Epidermal melanocyte (primary cell): ENCODE results near the gene PLEKHG2.
A peak's percentile ranks its signal among the peaks of the same experiment; 100 is the strongest.

Experiments
- DNase-seq: peaks from one replicate; pipeline ENCODE4 v3.0.0; 2011; ENCODE audit warnings: low spot score; ENCODE audit not compliant: insufficient read length

The PLEKHG2 gene

DNA sequence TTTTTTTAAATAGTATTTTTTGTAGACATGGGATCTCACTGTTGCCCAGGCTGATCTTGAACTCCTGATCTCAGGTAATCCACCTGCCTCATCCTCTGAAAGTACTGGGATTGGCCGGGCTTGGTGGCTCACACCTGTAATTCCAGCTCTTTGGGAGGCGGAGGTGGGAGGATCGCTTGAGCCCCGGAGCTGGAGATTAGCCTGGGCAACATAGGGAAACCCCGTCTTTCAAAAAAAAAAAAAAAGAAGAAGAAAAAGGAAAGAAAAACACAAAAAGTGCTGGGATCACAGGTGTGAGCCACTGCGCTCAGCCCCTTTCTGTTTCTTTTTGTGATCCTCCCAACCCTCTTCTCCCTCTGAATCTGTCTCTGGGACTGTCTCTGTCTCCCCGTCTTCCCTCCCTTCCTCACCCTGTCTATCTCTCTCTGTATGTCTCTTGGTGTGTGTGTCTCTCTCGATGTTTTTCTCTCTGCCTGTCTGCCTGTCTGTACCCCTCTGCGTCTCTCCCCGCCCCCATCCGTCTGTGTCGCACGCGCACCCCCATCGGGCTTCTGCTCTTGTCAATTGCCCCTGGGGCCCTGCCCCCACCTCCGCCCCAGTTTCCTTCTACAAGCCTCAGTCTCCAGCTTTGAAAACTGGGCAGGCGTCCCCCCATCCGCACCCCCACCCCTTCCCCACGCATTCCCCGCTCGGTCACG is 6.4 kb upstream of the PLEKHG2 start:
- no peak for DNase-seq

DNA sequence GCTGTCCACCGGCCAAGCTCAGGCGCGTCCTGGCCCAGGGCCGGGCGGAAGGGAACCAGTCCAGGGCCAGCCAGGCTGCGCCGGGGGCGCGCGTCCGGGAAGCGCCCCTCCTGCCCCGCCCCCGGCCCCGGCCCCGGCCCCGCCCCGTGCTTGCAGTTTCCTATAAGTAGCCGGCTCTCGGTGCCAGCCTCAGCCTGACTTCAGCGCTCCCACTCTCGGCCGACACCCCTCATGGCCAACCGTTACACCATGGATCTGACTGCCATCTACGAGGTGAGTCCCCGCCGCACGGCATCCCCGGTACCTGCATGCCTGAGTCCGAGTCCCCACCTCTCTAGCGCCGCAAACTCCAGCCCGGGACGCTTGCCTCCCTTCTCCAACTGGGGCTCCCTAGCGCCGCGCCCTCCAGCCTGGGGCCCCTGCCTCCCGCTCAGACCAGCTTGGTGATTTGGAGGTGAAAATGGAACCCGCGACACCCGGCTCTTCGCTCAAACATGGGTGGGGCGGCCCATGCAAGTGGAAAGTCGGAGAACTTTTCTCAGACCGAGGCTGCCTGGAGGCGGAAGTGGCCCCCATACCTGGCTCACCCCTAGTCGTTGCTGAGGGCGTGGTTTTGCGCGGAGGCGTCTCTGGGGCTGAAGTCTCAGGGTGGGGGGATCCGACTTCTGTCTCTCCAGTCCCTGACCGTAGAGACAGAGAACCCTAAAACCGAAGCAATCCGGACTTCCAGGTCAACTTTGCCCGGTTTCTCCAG is 5.6 kb upstream of the PLEKHG2 start, which contains the start of gene ZFP36:
ZFP36 (plus strand) TSS at position 192 of the 754 bp plus-strand sequence; CDS start at position 250, 58 bp downstream.
- peak; percentile 92 for DNase-seq

DNA sequence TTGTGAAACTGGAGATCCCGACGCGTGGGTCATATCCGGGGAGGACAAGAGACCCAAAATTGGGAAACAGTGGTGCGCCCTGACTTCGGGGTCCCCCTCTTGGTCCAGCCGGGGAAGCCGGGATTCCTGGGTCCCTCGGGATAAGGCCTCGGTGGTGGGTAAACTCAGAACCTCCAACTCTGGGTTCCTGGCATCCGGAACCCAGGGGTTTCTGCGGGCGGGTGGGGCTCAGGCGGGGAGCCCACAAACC is 5.1 kb upstream of the PLEKHG2 start:
- DNase-seq: no peak

DNA sequence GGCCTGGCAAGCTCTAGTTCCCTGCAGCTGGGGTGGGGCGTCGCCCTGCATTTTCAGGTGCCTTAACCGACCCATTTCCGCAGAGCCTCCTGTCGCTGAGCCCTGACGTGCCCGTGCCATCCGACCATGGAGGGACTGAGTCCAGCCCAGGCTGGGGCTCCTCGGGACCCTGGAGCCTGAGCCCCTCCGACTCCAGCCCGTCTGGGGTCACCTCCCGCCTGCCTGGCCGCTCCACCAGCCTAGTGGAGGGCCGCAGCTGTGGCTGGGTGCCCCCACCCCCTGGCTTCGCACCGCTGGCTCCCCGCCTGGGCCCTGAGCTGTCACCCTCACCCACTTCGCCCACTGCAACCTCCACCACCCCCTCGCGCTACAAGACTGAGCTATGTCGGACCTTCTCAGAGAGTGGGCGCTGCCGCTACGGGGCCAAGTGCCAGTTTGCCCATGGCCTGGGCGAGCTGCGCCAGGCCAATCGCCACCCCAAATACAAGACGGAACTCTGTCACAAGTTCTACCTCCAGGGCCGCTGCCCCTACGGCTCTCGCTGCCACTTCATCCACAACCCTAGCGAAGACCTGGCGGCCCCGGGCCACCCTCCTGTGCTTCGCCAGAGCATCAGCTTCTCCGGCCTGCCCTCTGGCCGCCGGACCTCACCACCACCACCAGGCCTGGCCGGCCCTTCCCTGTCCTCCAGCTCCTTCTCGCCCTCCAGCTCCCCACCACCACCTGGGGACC is 4.6 kb upstream of the PLEKHG2 start:
- no peak for DNase-seq

DNA sequence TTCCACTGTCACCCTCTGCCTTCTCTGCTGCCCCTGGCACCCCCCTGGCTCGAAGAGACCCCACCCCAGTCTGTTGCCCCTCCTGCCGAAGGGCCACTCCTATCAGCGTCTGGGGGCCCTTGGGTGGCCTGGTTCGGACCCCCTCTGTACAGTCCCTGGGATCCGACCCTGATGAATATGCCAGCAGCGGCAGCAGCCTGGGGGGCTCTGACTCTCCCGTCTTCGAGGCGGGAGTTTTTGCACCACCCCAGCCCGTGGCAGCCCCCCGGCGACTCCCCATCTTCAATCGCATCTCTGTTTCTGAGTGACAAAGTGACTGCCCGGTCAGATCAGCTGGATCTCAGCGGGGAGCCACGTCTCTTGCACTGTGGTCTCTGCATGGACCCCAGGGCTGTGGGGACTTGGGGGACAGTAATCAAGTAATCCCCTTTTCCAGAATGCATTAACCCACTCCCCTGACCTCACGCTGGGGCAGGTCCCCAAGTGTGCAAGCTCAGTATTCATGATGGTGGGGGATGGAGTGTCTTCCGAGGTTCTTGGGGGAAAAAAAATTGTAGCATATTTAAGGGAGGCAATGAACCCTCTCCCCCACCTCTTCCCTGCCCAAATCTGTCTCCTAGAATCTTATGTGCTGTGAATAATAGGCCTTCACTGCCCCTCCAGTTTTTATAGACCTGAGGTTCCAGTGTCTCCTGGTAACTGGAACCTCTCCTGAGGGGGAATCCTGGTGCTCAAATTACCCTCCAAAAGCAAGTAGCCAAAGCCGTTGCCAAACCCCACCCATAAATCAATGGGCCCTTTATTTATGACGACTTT is 3.9 kb upstream of the PLEKHG2 start:
- DNase-seq: no peak

DNA sequence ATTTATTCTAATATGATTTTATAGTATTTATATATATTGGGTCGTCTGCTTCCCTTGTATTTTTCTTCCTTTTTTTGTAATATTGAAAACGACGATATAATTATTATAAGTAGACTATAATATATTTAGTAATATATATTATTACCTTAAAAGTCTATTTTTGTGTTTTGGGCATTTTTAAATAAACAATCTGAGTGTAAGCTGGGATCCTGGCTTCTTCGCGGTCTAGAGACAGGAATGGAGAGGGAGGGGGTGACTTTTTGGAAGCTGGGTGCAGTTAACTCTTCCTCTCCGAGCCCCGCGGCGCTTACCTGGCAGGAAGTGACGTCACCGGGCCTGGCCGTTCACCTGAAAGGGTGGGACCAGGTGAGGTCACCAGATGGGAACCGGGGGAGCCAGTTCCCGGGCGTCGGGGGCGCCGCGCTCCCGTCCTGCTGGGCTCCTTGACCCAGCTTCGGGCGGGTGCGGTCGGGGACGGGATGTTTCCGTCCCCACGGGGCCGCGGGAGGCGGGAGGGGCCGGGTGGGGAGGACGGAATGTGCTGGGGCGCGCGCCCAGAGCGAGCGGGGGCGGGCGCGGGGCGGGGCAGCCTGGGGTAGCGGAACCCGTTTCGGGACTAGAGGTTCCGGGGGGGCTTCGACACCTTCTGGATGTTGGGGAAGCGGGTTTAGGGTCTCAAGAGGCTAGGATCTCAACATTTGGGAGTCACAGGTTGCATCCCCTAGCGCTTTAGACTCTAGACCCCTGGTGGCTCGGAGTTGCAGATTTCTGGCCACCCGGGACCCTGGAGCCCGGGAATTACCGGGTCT is 3.1 kb upstream of the PLEKHG2 start:
- DNase-seq: no peak

DNA sequence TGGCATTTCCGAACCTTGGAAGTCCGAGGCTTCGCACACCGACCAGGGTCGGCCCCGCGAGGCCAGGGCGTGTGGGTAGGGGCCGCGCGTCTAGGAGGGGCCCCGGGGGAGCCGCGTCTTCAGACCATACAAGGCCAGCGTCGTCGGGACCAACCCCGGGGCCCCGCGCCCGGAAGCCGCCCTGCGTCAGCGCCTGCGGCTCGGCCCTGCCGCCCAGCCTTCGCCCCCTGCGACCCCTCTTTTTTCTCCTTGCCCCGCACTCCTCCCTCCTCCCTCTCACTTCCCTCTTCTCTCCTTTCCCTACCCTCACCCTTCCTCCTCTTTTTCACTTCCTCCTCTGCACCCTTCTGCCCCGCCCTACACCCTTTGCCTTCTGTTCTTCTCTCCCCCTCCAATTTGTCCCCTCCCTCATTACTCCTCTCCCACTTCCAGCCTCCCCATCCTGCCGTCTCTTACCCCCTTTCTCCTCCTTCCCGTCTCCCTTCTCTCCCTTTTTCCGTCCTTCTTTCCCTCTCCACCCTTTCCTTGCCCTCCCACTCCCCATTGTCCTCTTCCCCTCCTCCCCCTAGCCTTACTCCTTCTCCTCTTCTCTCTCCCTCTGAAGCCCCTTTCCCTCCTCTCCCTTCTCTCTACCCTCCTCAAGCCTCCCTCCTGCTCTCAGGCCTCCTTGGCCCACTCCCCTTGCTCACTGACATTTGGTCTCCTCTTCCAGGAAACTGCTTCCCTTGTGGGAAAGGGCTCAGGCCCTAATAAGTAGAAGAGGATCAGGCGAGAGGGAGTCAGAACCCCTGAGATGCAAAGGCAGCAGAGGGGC is 2.2 kb upstream of the PLEKHG2 start:
- DNase-seq: no peak

DNA sequence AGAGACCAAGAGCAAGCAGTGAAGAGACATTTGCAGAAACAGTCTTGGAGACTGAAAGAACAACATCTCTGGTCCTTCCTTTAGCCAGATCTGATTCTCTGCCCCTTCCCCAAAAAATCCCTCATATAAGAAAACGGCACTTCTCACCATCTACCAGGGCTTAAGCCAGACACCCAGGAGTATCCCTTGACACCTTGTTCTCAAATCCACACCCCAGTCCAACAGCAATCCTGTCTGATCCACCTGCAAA is 1.7 kb upstream of the PLEKHG2 start:
- DNase-seq: no peak

DNA sequence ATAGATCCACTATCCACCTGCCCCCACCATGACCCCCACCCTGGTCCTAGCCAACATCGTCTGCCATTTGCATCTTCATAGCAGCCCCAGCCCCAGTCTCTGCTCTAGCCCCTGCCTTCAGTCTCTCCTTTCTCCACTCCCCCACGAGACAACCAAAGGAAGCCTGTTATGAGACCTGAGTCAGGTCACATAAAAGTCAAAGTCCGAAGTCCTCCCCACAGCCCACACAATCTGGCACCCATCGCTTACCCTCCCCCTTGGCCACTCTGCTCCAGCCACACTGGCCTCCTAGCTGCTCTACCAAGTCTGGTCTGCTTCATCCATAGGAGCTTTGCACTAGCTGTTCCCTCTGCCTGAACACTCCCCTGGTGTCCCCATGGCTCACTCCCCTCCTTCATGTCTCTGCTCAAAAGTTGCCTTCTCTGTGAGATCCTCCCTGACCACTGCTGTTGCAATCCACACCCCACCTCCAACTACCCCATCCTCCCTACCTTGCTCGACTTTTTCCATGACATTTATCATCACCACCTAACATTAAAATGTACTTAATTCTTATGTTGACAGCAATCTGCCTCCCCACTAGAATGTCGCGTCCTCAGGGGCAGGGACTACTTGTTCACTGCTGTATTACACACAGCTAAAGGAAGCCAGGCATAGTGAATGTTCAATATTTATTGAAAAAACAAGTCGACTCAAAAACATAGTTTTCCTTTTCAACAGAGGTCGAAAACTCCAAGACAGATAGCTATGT is 1.2 kb upstream of the PLEKHG2 start:
- DNase-seq: no peak

DNA sequence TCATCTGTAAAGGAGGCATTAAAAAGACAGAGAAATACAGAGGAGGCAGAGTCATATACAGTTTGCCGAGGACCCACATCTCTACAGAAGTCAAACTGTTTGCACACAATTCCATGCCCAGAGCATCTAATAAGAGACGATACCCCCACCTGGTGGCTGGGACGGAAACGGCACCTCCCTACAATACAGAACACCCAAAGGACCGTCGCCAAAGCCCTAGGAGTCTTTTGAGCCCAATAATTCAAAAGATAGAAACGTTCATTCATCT is 703 bp upstream of the PLEKHG2 start:
- peak; percentile 92 for DNase-seq

DNA sequence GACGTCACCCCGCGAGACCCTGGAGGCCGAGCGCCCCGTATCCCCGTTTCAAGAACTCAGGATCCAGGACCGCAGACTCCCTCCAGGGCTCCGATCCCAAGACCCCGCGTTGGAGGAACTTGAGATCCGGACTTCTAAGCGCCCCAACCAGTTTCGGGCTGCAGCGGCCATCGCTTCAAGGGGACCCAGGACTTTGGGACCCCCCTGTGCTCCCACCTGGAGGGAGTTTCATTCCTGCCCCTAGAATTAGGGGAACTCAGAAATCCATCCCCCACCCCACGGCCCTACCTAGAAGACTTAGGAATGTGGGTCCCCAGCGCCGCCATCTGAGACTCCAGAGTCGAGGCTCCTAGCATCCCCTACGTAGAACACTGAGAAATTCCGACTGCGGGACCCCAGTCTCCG is 400 bp downstream of the PLEKHG2 start:
- DNase-seq: no peak

DNA sequence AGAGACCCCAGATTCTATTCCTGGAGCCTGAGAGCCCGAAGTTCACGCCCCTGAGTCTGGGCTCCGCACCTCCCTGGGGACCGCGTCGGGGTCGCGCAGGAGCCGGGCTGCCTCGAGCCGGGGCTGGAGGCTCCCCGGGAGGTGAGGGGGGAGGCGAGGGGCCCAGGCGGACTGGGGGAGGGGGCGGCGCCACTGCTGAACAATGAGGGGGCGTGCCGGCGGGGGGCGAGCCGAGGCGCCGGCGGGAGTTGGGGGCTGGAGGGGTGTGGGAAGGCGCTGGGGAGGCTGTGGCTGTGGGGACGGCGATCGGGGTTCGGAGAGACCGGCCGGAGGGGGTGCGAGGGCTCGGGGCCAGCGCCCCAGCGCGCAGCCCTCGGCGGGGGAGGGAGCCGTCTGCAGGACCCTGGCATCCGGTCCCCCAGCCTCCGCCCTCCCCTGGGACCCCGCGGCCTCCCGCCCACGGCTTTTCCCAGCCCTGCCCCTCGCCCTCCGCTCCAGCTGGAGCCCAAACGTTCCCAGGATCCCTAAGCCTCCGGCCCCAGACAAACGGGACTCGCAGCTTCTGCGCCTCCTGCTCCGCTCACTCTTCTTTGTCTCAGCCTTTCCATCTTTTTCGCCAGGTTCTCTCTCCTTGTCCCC is 922 bp downstream of the PLEKHG2 start:
- no peak for DNase-seq

DNA sequence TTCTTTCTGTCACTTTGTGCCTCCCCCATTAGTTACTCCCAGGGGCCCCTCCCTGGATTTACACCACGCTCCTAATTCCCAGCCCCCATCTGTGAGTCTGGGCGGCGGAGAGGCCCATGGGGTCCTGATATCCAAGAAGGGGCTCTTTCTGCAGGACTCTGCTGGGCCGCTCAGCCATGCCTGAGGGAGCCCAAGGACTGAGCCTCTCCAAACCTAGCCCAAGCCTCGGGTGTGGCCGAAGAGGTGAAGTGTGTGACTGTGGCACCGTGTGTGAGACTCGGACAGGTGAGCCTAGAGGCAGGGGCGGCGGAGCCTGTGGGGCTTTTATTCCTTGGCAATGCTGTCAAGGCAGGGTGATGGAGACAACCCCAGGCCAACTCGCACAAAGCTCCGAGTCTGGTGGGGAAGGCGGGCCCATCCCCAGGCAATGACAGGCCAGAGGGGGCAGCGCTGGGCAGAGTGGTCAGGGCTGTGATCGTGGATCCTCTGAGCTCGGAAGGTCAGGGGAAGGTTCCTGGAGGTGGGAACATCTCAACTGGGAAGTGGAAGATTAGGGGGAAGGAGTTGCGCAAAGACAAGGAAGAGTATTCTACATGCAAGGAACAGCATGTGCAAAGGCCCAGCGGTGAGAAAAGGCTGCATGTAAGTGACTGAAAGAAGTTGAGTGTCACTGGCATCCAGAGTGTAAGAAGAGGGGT is 1.6 kb downstream of the PLEKHG2 start:
- DNase-seq: no peak

DNA sequence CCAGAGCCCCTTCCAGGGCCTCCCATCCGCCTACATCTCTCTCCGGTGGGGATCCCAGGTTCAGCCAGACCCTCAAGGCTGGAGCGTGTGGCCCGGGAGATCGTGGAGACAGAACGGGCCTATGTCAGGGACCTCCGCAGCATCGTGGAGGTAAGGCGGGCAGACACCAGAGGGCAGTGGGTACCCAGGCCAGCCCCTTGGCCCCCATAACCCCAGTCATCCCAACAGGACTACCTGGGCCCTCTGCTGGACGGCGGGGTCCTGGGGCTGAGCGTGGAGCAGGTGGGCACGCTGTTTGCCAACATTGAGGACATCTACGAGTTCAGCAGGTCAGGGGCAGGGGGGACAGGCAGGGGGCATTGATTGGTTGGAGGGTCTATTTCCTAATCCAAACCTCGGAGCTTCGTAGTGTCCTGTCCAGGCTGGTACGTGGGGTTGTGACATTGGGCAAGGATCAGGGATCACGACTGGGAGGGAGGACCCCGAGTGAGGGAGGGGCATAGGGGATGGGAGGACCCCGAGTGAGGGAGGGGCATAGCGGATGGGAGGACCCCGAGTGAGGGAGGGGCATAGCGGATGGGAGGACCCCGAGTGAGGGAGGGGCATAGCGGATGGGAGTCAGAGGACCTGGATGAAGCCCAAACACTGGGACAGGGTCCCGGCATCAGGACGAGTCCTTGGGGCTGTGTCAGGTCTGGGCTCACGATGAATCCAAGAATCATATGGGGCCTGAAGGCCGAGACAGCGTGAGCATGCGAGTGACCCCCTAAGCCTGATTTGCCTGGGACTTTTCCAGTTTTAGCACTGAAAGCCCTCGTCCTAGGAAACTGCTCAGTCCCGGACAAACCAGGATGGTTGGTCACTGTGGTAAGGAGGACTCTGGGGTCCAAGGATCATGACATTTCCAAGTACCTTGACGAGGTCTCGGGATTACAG is 2.9 kb downstream of the PLEKHG2 start:
- DNase-seq: no peak

DNA sequence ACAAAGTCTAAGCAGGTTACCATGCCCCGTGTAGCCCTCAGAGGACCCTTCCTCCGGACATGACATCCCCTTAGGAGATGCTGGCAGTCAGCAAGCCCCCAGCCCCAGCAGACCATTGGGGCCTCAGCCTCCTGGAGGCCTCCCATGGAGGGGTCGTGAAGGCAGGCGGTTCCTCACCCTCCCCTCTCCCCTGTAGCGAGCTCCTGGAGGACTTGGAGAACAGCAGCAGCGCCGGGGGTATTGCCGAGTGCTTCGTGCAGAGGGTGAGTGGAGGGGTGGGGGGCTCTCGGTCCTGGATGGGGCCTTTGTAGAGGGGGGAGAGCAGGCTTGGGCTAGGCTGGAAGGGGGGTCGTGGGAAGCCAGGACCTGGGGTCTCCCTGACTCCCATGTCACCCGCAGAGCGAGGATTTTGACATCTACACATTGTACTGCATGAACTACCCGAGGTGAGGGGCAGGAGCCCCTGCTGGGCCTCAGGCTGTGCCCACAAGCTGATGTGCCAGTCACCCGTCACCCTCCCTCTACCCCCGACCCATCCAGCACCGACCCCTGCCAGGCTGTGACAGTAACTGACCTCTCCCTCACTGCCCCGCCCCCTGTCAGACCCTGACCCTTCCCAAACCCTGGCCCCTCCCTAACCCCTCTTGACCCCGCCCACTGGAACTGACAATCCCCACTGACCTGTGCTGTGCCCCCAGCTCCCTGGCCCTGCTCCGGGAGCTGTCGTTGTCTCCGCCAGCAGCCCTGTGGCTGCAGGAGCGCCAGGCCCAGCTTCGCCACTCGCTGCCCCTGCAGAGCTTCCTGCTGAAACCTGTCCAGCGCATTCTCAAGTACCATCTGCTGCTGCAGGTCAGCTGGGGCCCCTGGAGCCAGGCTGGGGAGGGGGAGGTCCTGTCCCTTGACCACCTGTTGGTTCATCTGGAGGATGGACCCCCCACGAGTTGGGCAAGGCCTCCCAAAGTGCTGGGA is 4.0 kb downstream of the PLEKHG2 start:
- no peak for DNase-seq

DNA sequence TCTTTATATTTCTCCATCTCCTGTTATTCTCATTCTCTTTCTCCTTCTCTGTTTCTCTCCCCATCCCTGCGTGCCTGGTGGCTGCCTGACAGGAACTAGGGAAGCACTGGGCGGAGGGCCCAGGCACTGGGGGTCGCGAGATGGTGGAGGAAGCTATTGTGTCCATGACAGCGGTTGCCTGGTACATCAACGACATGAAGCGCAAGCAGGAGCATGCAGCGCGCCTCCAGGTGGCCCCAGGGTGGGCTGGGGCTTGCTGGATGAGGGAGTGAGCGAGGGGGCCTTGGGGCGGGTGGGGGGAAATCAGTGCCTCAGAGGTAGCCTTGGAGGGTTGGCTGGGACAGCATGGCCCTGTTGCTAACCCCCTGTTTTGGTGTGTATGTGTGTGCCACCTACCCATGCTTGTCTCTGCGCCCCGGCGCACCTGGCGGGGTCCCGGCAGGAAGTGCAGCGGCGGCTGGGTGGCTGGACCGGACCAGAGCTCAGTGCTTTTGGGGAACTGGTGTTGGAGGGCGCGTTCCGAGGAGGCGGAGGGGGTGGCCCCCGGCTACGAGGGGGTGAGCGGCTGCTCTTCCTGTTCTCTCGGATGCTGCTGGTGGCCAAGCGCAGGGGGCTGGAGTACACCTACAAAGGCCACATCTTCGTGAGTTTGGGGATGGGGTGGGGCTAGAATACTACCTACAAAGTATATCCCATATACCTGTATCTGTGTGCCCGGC is 5.2 kb downstream of the PLEKHG2 start:
- DNase-seq: no peak
